ENCODE results near the gene ARPC2. TPM values are rescaled to one million over a fixed set of nuclear protein-coding genes. Genes with fewer than 3 reads are reported as not detected.
A peak's percentile ranks its signal among the peaks of the same experiment; 100 is the strongest.

Gene ARPC2
- total and polyA plus RNA-seq, 2 of the 13 experiments (the other 11 are each of a cell fraction or from before 2014, with no cell fraction given): 168 to 303 TPM

- peak overlapping the region; percentile 2; the same call in 1 of the 2 replicates for H3K9ac ChIP-seq (ENCODE audit: insufficient read depth, low read depth, low read length)
- H2AFZ ChIP-seq (ENCODE audit: low read length): no peak overlapping the region
- H3K4me3 ChIP-seq (replicated peaks in 1 of 3; ENCODE audit: insufficient read depth in 1 of 3, low read depth in 2 of 3, low read length in 3 of 3): no peak overlapping the region
- H3K79me2 ChIP-seq (ENCODE audit: insufficient read depth, low read length): peaks cover 23% of the 10 kb centered on the region
- H3K36me3 ChIP-seq (replicated peaks in 1 of 2; ENCODE audit: control insufficient read depth in 1 of 2, insufficient read depth in 2 of 2, low read length in 2 of 2): no peaks in the 10 kb centered on the region
- CTCF ChIA-PET (ENCODE audit: low intra/inter-chr PET ratio, low total read pairs): no interaction called here
- POLR2A ChIA-PET: interaction anchor here (1.0 to 8.5 kb wide), 6 partner anchors 8 to 101 kb away, joined by 3 to 64 read pairs (median 6); partner anchors contain the start of genes AAMP and PNKD
- H3K4me2 ChIP-seq (ENCODE audit: low read depth, low read length): no peak overlapping the region
- FAIRE-seq: no peak
- H3K4me1 ChIP-seq (ENCODE audit: insufficient read depth, low read length): peaks cover 76% of the 10 kb centered on the region
- intact Hi-C loops (cut with micrococcal nuclease; ENCODE audit: unreplicated experiment) (loop anchor here (10.0 kb wide), 1 partner anchor 270 kb away; the partner anchor contains the start of genes CNOT9 and USP37), in situ Hi-C loops (cut with HindIII; ENCODE audit: extremely low pct_ligation_motif_present, low pct_unique_long_range_greater_than_20kb) (no loop called here)
- DNase-seq (ENCODE audit: low spot score): no peak
- BruUV-seq (replicated peaks): no TSS peak
- no peaks in the 10 kb centered on the region for H3K9me3 ChIP-seq (ENCODE audit: low read length)
- 69% methylated on average over 7 of the region's 7 CpGs for WGBS (ENCODE audit: low lambda C conversion rate)
- peaks cover 2% of the 10 kb centered on the region; the same call in 1 of the 2 replicates for H4K20me1 ChIP-seq (ENCODE audit: insufficient read depth, low read length)
- TF ChIP-seq HCFC1 (IDR thresholded peaks at IDR 0.05; ENCODE audit: low read depth, low read length): no peak
- no peak for TF ChIP-seq ZFP1 (CRISPR knock-in tag; IDR thresholded peaks at IDR 0.05)
- 0 out of 2 replicates have a peak, but pooled peaks have one; percentile 31 for TF ChIP-seq ZBTB38 (CRISPR knock-in tag; IDR thresholded peaks at IDR 0.05)
- peak; percentile 31 for TF ChIP-seq PRPF4 (IDR thresholded peaks at IDR 0.05; ENCODE audit: low read depth, low read length, poor library complexity, severe bottlenecking)
- TF ChIP-seq ZGPAT (CRISPR knock-in tag; IDR thresholded peaks at IDR 0.05): no peak
- no peak for TF ChIP-seq FOXP4 (CRISPR knock-in tag; IDR thresholded peaks at IDR 0.05)
- no peak for ATAC-seq
- H3K27me3 ChIP-seq (ENCODE audit: control insufficient read depth in 1 of 2, insufficient read depth in 2 of 2, low read length in 2 of 2): no peaks in the 10 kb centered on the region; a peak in 1 of 5 replicates
- H3K27ac ChIP-seq (ENCODE audit: extremely low read length, insufficient read depth, low read length): no peak overlapping the region
Measured at GRCh38 chr2:218295029-218295428, 78.0 kb downstream of the ARPC2 start.
